Measurements from ENCODE around the gene CCNL2. TPM values are rescaled to one million over a fixed set of nuclear protein-coding genes. Genes with fewer than 3 reads are reported as not detected.

Gene CCNL2
- total and polyA plus RNA-seq, 12 donors: 38.5 to 243 (median 48.0) TPM

GRCh38 chr1:1381294-1381693 lies 17.8 kb downstream of the CCNL2 start:
- WGBS, 2 donors: 80 to 82% methylated on average over 8 of the region's 8 CpGs
- H3K4me1 ChIP-seq: peaks cover 0 to 2% (median 0%) of the 10 kb centered on the region in 9 donors
- H3K36me3 ChIP-seq: peaks cover under 1 to 33% (median 10%) of the 10 kb centered on the region in 9 donors
- intact Hi-C loops (cut with DNase I): no loop called here
- TF ChIP-seq, protein P1, sequence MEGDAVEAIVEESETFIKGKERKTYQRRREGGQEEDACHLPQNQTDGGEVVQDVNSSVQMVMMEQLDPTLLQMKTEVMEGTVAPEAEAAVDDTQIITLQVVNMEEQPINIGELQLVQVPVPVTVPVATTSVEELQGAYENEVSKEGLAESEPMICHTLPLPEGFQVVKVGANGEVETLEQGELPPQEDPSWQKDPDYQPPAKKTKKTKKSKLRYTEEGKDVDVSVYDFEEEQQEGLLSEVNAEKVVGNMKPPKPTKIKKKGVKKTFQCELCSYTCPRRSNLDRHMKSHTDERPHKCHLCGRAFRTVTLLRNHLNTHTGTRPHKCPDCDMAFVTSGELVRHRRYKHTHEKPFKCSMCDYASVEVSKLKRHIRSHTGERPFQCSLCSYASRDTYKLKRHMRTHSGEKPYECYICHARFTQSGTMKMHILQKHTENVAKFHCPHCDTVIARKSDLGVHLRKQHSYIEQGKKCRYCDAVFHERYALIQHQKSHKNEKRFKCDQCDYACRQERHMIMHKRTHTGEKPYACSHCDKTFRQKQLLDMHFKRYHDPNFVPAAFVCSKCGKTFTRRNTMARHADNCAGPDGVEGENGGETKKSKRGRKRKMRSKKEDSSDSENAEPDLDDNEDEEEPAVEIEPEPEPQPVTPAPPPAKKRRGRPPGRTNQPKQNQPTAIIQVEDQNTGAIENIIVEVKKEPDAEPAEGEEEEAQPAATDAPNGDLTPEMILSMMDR (IDR thresholded peaks at IDR 0.05): no peak
- ATAC-seq (peak in 2 of 8 donors; percentile 2 to 6), DNase-seq (no peak)
- H3K27ac ChIP-seq: peak overlapping the region in 1 of 10 donors; percentile 58
- H3K4me3 ChIP-seq: no peak overlapping the region
- H3K9me3 ChIP-seq: no peaks in the 10 kb centered on the region
- H3K27me3 ChIP-seq: no peaks in the 10 kb centered on the region

- DNase-seq (no peak), ATAC-seq (peak in 1 of 8 donors; percentile 7)
- peaks cover 0 to 6% (median 4%) of the 10 kb centered on the region in 9 donors for H3K4me1 ChIP-seq
- intact Hi-C loops (cut with DNase I): no loop called here
- no peaks in the 10 kb centered on the region for H3K27me3 ChIP-seq
- H3K4me3 ChIP-seq: no peak overlapping the region
- H3K9me3 ChIP-seq: no peaks in the 10 kb centered on the region
- 95% methylated on average over 16 of the region's 16 CpGs for WGBS, 2 donors
- peaks cover 0 to 29% (median 6%) of the 10 kb centered on the region in 9 donors for H3K36me3 ChIP-seq
- no peak overlapping the region for H3K27ac ChIP-seq
- TF ChIP-seq, protein P1 (IDR thresholded peaks at IDR 0.05): no peak
Measured at GRCh38 chr1:1380860-1381259, 18.3 kb downstream of the CCNL2 start.

- Histone ChIP-seq H3K36me3 (peaks cover 0 to 29% (median 0%) of the 10 kb centered on the region in 9 donors), H3K27me3 (no peaks in the 10 kb centered on the region), H3K4me1 (peaks cover 13 to 30% (median 23%) of the 10 kb centered on the region in 9 donors), H3K9me3 (no peaks in the 10 kb centered on the region), H3K4me3 (no peak overlapping the region), H3K27ac (no peak overlapping the region)
- TF ChIP-seq, protein P1 (IDR thresholded peaks at IDR 0.05): no peak
- ATAC-seq: no peak
- 94 to 97% methylated on average over 16 of the region's 16 CpGs for WGBS, 2 donors
- intact Hi-C loops (cut with DNase I): loop anchor here in 1 of 10 donors (10.0 kb wide), 1 partner anchor 127 kb away; no protein-coding TSS in a partner anchor
- no peak for DNase-seq
Measured at GRCh38 chr1:1377540-1378205, 21.5 kb downstream of the CCNL2 start.

DNA sequence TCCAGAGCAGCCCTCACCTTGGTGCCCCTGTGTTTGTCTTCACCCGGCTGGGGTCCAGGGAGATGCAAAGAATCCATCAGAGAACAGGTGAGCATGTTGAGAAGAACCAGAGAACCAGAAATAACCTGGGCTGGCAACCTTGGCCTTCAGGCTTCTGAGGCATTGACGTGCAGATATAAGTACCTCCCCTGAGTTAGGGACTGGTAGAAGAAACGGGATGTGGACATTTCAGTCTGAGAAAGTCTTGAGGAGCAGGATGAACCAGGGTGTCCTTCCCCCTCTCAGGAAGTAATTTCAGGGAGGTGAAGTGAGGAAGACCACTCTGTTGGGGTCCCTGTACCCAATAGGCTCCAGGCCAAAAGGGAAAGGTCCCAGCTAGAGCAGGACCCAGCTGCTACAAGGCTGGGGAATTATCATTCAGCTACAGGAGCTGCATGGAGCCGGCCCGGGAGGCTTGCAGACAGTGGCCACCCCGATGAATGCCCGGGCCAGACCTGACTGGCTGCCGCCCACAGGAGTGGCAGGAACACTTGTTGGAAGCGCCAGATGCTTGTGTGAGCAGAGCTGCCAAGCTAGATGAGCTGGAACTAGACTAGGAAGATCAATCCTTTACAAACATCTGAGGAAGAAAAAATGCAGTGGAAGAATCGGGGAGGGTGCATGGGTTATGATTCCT lies 22.4 kb downstream of the CCNL2 start:
- H3K4me3 ChIP-seq: no peak overlapping the region
- no peak for ATAC-seq
- TF ChIP-seq, protein P1 (IDR thresholded peaks at IDR 0.05): no peak
- WGBS, 2 donors: 92% methylated on average over 10 of the region's 10 CpGs
- DNase-seq: no peak
- H3K27ac ChIP-seq: peak overlapping the region in 3 of 10 donors; percentile 95 to 99 (median 97)
- intact Hi-C loops (cut with DNase I): loop anchor here in 1 of 10 donors (10.0 kb wide), 1 partner anchor 128 kb away; no protein-coding TSS in a partner anchor
- H3K36me3 ChIP-seq: peaks cover 0 to 26% (median 0%) of the 10 kb centered on the region in 9 donors
- no peaks in the 10 kb centered on the region for H3K9me3 ChIP-seq
- H3K4me1 ChIP-seq: peaks cover 16 to 40% (median 33%) of the 10 kb centered on the region in 9 donors
- no peaks in the 10 kb centered on the region for H3K27me3 ChIP-seq
